Activated CD4-positive, alpha-beta T cell treated with anti-CD3 and anti-CD28 coated beads for 4 hours (primary cell): ENCODE results near the gene FIBP.
"Not testable (repeated sequence)": the region's sequence is repeated elsewhere in the genome, so short reads cannot be mapped to it uniquely, and the experiment has no call there.

Experiments used
- DNase-seq, 2 donors: peaks; one replicate each; pipeline ENCODE4 v3.0.0-alpha.2; 2020

The FIBP gene

DNA sequence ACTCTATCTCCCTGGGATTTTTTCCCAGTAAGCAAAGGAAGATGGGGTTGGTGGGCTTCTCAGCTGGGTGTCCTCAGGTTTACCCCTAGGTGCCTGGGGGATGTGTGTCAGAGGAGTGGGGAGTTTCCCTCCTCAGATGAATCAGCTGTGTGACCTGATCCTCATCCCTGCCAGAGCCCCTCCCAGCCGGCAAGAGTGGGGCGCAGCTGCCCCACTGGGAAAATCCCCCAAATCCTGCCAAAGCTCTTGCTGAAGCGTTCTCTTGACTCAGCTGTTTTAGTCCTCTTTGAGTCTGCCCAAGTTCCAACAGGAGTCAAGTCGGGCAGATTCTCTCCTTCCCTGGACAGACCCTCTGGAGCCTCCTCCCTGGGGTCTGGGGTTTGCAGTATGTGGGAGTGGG lies 24.6 kb upstream of the FIBP start:
- no peak for DNase-seq

DNA sequence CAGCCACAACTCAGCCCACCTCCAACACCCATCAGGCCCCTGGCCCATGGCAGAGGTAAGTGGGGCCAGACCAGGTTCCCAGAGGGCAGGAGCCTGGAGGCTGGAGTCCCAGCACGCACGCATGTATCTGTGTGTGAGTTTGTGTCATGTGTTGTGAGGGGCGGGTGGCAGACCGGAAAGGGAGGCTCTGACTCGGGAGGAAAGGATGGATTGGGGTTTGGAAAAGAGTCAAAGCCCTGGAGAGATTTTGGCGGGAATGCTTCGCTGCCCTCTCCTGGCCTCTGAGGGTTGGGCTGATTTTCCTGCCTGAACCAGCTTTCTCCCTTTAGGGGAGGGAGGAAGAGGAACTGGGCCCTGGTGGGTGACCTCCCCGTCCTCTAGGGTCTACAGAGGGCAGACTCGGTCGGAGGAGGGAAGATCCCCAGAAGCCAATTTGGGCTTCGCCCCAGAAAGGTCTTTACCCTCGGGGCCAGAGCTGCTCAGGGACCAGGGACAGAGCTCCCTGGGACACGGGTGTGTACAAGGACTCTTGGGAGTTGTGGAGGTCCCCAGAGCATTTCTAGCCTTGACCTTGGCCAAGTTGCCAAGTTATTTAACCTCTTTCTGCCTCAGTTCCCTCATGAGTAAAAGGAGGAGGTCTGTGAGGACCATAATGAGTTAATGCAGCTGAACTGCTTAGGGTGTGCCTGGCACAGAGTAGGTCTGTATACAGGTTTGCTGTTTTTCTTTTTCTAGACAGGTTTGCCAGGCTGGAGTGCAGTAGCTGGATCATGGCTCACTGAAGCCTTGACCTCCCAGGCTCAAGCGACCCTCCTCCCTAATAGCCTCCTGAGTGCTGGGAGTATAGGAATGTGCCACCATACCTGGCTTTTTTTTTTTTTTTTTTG lies 23.7 kb upstream of the FIBP start:
- no peak for DNase-seq

DNA sequence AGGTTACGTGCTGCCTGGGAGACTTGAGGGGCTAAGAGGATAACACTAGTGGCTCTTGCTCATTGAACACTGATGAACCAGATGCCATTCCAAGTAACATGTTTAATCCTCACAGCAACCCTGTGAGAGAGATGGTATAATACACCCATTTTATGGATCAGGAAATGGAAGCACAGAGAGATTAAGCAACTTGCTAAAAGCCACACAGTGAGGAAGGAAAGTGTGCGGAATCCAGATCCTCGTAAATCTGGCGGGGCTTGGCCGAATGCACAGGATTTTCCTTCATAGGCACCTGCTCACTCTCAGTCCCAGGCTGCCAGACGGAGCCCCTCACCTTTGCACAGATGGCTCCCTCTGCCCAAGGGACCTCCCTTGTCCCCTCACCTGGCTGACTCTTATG lies 19.6 kb upstream of the FIBP start:
- DNase-seq = no peak

DNA sequence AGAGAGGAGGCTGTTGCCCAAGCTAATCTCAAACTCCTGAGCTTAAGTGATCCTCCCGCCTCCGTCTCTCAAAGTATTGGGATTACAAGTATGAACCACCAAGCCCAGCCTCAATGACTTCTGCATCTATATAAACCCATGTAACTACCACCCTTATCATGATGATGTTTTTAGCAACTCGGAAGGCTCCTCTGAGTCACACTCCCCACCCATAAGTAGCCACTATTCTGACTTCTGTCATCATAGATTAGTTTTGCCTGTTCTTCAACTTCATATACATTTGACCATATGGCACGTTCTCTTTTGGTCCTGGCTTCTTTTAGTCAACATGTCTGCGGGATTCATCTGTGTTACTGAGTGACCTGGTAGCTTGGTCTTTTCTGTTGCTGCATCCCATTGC lies 18.3 kb upstream of the FIBP start:
- no peak for DNase-seq

DNA sequence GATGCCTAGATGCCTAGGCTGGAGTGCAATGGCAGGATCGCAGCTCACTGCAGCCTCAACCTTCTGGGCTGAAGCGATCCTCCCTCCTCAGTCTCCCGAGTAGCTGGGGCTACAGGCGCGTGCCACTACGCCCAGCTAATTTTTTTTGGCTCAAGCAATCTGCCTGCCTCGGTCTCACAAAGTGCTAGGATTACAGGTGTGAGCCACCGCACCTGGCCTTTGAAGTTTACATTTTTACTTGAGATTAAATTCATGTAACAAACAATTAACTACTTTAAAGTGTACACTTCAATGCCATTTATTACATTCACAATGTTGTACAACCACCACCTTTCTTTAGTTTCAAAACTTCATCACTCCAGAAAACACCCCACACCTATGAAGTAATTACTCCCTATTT lies 15.4 kb upstream of the FIBP start:
- DNase-seq = no peak

DNA sequence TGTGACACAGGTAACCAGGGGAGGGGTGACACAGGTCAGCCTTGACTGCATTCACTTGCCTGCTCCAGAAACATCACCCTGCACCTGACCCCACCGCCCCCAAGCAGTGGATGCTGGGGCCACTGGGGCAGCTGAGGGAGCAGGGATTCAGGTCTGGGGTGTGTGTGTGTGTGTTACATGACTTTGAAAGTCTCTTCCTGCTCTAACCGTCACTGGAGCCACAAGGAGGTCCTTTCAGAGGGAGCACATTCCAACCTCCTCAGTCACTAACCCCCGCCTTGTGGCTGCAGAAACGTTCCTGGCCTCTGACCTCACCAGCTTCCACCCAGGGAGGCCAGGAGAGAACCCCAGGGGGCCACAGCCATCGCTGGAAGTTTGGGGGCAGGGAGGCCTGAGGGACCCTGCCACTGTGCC lies 14.8 kb upstream of the FIBP start:
- no peak for DNase-seq

DNA sequence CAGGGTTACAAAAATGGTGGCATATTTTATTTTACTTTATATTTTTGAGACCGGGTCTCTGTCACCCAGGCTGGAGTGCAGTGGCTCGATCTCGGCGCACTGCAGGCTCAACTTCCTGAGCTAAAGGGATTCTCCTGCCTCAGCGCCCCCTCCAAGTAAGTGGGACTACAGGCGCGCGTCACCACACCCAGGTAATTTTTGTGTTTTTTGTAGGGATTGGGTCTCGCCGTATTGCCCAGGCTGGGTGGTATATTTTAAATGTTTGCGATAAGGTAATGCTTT lies 12.6 kb upstream of the FIBP start:
- no peak for DNase-seq

DNA sequence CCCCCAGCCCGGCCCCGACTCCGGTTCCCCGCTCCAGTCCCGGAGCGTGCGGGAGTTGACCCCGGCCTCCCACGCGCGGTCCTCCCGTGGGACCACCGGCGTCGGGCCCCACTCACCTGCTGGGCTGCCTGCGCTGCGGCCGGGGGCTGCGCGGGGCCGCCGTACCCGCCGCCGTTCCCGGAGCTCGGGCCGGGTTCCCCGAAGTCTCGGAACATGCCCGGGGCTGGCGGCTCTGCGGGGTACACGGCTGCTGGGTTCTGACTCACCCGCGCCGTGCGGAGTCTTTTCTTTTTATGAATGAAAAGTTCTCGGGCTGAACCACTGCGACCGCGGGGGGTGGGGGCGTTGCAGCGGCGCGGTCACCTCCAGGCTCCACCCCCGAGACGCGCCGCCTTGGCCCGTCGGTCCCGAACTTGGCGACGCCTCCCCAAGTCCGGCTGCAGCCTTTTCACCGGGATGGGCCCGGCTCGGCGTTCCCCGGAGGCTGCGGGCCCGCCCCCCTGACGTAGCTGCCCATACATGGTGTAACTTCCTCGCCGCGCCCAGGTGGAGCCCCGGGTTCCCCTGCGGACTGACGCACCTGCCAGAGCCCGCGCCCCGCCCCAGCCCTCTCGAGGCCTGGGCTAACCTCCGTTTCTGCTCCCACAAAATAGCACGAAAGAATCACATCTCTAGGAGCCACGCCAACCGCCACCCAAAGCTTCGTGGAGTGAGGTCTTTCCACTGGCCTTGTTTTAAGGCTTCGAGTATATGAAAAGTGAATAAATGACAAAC lies 12.0 kb upstream of the FIBP start, which contains the start of gene FOSL1:
Gene FOSL1 (minus strand): TSS at position 264 of the 774 bp plus-strand sequence. CDS start 49 bp downstream, at position 215.
- peak; percentile 96 for DNase-seq

DNA sequence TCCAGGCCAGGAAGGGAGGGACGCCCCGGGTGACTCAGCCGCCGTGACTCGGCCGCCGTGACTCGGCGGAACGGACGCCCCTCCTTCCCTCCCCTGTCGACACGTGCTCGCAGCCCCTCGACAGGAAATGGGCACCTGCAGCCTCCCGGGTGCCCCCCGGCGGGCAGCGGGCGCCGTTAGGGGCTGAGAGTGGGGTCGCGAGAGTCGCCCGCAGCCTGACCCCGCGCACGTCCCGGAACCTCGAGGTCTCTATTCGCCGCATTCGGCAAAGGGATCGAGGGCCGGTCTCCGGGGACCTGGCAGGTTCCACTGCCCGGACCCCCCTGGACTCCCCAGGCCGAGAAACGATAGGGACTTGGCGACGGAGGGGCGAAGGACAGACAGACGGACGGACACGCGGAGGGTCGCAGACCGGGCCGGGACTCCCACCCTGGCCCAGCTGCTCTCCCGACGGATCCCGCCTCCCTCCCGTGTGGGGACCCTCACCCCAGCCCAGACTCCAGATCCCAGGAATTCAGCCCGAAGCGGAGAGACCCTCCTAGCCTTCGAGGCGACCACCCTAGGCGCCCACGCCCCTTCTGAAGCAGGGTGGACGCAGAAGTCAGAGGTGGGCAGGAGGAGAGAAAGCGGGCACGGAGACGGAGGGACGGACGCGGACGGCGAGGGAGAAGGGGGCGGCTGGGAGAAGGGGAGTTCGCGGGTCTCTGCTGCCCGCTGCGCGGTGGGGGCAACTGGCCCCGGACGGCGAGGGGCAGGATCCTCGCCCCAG lies 11.3 kb upstream of the FIBP start:
- DNase-seq = peak; percentile 72 to 79

DNA sequence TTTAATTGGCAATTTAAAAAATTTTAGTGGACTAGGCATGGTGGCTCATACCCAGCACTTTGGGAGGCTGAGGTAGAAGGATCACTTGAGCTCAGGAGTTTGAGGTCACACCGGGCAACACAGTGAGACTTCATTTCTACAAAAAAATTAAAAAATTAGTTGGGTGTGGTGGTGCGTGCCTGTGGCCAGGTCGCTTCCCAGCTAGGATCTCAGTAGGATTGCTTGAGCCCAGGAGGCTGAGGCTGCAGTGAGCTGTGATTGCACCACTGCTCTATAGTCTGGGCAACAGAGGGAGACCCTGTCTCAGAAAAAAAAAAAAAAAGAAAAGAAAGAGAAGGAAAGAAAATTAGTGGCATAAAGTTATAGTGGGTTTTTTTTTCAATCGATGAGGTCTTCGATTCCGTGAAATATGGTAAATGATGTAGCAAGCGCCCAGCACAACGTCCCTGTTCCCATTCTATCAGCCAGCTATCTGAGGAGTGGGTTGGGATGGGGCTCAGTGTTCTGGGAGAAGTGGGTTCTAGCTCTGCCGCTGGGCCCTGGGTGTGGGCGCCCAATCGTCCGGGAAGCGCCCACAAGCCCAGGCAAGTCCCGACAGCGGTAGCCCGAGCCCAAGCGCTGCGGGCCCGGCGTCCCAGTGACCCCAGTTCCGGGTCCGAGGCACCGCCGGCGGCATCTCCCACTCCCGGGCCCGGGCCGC lies 10.5 kb upstream of the FIBP start:
- DNase-seq = no peak

DNA sequence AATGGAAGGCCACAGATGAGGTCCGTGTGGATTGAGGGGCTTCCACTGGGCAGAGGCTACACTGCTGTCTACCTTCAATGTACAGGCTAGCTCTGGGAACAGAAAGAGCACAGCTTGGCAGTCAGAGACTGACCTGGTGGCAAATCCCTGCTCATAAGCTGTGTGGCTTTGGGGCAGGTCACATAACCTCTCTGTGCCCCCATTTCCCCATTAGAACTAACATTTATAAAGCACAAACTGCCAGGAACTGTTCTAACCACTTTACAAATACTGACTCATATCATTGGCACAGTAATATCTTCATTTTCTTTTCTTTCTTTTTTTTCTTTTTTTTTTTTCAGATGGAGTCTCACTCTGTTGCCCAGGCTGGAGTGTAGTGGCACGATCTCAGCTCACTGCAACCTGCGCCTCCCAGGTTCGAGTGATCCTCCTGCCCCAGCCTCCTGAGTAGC lies 8.8 kb upstream of the FIBP start:
- no peak for DNase-seq

DNA sequence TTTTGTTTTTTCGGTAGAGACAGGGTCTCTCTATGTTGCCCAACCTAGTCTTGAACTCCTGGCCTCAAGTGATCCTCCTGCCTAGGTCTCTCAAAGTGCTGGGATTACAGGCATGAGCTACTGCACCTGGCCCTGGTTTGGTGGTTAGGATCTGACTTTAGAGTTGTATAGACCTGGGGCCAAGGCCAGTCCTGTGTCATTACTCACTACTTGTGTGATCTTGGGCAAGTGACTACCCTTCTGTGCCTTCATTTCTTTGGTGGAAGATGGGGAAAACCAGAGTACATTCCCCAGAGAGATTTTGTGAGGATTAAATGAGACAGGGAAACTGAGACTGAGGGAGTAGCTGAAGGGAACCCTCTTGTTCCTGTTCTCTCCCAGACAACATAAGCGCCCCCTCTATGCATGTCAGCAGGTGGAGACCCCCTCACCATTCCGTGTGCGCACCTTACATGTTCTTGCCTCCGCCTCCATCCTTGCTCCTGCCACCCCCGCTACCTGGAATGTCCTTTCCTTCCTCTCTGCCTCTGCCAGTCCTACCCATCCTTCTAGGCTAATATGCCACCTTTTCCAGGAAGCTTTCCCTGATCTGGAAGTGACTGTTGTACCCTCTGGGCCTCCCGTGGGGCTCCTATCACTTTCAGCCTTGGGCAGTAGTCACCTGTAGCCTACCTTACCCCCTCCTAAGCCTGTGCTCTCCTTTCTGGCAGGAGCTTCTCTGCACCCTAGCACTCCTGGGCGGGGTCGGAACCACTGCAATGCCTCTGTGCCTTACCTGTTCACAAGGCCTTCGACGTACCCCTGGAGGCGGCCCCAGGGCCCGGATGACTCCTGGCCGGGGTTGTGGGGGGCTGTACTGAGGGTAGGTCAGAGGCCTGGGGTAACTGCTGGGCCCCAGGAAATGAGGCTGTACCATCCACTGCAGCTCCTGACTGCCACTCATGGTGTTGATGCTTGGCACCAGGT lies 8.0 kb upstream of the FIBP start:
- no peak for DNase-seq

DNA sequence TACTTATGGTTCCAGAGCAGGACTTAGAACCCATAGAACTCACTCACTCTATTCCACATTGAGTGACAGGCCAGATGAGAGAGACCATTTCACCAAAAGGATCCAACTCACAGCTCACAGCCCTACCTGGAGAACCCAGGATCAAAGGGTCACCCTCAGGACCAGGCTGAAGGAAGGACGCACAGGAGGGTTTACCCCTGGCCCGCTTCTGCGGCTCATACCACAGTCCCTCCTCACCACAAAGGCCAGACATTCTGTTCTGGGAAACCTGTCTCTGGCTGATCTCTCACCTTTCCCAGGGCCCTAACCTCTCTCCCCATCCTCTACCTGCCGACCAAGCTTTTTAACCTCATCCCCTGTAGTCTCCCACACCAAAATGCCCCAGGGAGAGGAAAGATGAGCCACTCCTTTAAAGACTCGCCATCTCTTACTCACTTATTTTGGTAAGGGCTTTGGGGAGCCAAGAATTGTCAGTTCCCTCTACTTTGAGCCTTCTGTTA lies 7.3 kb upstream of the FIBP start:
- DNase-seq = no peak

DNA sequence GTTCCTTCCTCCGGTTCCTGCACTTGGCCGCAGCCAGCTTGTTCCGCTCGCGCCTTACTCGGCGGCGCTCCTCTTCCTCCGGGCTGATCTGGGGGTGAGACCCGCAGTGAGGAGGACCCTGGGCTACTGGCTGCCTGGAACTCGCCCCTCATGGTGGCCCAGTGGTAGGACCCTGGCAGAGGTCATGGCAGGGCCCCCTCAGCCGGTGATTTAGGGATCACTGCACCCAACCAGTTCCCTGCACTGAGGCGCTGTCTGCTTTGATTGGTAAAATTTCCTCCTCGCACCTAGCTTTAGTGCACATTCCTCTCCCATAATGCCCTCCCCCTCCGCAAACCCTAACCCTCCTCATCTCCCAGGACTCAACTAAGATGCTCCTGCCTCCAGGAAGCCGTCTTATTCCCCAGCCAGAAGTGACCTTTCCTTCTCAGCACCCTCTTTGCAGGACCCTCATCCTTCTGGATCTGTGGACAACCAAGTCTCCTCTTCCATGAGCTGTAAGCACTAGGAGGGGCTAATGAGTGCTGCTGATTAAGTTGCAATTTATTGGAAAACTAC lies 5.8 kb upstream of the FIBP start:
- no peak for DNase-seq

DNA sequence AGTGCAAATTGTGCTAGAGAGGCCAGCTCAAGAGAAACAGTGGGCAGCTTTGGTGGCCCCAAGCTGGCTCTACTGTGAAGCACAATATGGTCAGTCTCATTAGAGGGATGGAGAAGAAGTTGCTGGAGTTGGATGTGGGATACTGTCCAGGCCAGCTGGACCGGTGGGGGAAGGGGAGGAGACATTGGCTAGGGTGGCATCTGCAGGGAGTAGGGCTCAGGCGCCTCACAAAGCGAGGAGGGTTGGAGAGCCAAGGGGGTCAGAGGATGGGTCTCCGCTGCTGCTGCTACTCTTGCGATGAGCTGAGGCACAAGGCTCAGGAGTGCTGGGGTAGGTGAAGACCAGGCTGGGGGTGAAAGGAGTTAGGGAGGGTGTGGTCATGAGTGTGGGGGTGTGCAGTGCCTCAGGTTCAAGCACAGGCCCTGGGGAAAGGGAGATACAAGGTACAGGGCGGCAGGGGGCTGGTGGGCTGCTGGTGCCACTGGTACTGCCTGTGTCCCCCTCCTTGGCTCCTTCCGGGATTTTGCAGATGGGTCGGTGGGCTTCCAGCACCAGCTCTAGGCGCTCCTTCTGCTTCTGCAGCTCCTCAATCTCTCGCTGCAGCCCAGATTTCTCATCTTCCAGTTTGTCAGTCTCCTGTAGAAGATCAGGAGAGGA lies 4.5 kb upstream of the FIBP start:
- DNase-seq = no peak

DNA sequence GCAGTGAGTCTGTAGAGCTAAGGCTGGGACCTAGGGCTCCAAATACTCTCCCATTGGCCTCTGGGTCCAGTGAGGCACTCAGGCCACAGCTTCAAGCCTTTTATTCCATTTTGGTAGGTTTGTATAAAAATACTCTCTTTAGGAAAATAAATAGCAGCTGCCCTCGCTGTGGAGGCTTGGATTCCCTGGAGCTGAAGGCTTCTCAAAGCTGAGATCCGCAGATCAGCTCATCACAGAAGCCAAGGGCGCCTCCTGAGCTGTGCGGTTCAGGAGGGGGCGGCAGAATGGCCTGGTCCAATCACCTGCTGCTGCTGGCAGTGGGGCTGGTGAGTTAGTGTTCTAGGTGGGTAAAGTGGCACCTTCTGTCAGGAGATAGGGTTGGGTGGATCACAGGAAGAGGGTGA lies 3.9 kb upstream of the FIBP start:
- DNase-seq = not testable (repeated sequence)

DNA sequence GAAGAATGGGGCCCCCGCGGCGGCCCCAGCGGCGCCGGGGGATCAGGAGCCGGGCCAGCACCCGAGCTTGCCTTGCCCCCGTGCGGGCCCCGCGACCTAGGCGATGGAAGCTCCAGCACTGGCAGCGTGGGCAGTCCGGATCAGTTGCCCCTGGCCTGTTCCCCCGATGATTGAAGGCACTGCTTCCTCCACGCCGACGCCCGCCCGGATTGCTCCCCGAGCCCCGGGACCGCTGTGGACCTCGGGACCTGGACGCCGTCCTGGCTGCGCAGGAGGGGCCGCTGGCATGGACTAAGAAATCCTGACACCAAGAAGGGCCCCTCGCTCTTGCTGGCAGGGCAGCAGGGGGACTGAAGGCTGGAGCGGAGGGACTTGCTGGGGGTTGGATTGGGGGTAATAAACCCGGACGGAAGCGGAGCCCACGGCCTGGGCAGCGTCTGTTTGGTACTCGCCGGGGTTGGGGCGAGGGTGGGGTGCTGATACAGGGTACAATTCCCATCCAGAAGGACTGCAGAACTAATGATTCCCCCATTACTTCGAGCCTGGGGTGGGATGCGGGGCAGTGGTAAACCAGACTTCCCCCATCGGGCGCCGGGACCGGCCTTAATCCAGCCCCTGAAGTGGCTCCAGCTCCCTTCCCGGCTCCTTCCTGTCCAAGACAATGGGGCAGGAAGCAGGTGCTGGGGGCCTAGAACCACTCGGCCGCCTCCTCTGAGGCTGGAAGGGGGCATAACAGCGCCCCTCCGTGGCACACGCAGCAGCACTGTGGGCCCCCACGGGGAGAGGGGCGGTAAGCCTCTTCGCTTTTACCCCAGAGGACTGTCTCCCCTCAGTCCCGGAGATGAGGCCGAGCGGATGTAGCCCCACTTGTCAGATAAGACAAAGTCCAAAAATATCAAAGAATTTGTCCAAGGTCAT lies 3.2 kb upstream of the FIBP start:
- peak in 1 of 2 donors; percentile 71 for DNase-seq

DNA sequence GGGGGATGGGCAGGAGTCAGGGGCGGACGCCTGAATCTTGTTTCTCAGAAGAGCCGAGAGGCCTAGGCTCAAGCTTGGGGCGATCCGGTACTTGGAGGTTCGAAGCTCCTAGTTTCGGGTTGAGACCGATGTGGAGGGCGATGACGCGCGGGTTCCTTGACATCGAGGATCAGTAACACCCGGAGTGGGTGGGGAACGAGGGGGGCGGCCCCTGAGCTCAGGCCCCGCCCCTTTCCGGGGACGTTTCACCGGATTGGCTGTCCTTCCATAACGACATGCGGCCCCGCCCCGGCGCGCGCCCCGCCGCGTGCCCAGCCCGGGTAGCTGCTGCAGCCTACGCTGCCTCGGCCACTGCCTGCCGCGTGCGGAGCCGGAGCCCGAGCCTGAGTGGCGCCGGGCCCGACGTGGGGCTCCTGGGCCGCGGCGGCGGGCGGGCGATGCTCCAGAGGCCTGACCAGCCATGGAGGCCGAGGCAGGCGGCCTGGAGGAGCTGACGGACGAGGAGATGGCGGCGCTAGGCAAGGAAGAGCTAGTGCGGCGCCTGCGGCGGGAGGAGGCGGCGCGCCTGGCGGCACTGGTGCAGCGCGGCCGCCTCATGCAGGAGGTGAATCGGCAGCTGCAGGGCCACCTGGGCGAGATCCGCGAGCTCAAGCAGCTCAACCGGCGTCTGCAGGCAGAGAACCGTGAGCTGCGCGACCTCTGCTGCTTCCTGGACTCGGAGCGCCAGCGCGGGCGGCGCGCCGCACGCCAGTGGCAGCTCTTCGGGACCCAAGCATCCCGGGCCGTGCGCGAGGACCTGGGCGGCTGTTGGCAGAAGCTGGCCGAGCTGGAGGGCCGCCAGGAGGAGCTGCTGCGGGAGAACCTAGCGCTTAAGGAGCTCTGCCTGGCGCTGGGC lies 2.3 kb upstream of the FIBP start, which contains the start of gene CCDC85B:
Gene CCDC85B (plus strand): TSS at position 350 of the 895 bp plus-strand sequence. CDS start 111 bp downstream, at position 461.
- DNase-seq = peak; percentile 98 to 99
